Measurements from ENCODE around the gene CCNY.

Gene CCNY

GRCh38 chr10:35505241-35505873 is 169.0 kb downstream of the CCNY start:
- no peak for DNase-seq (ENCODE audit: low read depth)
- TF ChIP-seq, protein P1, sequence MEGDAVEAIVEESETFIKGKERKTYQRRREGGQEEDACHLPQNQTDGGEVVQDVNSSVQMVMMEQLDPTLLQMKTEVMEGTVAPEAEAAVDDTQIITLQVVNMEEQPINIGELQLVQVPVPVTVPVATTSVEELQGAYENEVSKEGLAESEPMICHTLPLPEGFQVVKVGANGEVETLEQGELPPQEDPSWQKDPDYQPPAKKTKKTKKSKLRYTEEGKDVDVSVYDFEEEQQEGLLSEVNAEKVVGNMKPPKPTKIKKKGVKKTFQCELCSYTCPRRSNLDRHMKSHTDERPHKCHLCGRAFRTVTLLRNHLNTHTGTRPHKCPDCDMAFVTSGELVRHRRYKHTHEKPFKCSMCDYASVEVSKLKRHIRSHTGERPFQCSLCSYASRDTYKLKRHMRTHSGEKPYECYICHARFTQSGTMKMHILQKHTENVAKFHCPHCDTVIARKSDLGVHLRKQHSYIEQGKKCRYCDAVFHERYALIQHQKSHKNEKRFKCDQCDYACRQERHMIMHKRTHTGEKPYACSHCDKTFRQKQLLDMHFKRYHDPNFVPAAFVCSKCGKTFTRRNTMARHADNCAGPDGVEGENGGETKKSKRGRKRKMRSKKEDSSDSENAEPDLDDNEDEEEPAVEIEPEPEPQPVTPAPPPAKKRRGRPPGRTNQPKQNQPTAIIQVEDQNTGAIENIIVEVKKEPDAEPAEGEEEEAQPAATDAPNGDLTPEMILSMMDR (IDR thresholded peaks at IDR 0.05; ENCODE audit: control insufficient read depth, extremely low read depth, insufficient read depth), result no peak
- no peak overlapping the region for H3K4me3 ChIP-seq (ENCODE audit: low read depth, low read length)

GRCh38 chr10:35506741-35507140 is 170.4 kb downstream of the CCNY start:
- no peak for DNase-seq (ENCODE audit: low read depth)
- no peak overlapping the region for H3K4me3 ChIP-seq (ENCODE audit: low read depth, low read length)
- TF ChIP-seq, protein P1 (IDR thresholded peaks at IDR 0.05; ENCODE audit: control insufficient read depth, extremely low read depth, insufficient read depth), result no peak

GRCh38 chr10:35507519-35508109 is 171.3 kb downstream of the CCNY start:
- no peak overlapping the region for H3K4me3 ChIP-seq (ENCODE audit: low read depth, low read length)
- no peak for DNase-seq (ENCODE audit: low read depth)
- TF ChIP-seq, protein P1 (IDR thresholded peaks at IDR 0.05; ENCODE audit: control insufficient read depth, extremely low read depth, insufficient read depth), result no peak

GRCh38 chr10:35508647-35509046 is 172.3 kb downstream of the CCNY start:
- TF ChIP-seq, protein P1 (IDR thresholded peaks at IDR 0.05; ENCODE audit: control insufficient read depth, extremely low read depth, insufficient read depth), result no peak
- DNase-seq (ENCODE audit: low read depth), result no peak
- no peak overlapping the region for H3K4me3 ChIP-seq (ENCODE audit: low read depth, low read length)

- no peak for DNase-seq (ENCODE audit: low read depth)
- no peak overlapping the region for H3K4me3 ChIP-seq (ENCODE audit: low read depth, low read length)
- TF ChIP-seq, protein P1 (IDR thresholded peaks at IDR 0.05; ENCODE audit: control insufficient read depth, extremely low read depth, insufficient read depth), result no peak
Measured at GRCh38 chr10:35510891-35511290, 174.6 kb downstream of the CCNY start.

DNA sequence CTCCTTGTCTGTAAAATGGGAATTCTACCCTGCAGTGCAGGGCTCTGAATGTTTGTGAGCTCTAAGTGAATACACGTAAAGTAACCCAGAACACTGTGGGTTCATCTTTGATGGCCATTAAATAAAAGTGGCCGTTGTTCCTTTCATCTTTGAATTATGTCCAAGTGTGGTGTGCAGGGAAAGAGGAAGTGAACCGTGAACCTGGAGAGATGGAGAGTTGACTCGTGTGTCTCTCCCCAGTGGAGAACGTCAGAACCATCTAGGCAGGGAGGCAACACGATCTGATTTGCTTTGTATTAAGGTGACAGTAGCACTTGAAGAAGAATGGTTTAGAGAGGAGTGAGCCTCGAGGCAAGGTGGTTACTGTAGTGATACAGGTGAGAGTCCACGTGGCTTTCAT is 175.3 kb downstream of the CCNY start:
- no peak for DNase-seq (ENCODE audit: low read depth)
- TF ChIP-seq, protein P1 (IDR thresholded peaks at IDR 0.05; ENCODE audit: control insufficient read depth, extremely low read depth, insufficient read depth), result no peak
- H3K4me3 ChIP-seq (ENCODE audit: low read depth, low read length), result no peak overlapping the region

Measured in LNCaP clone FGC (cell line).